Esophagus muscularis mucosa (tissue), 4 donors: ENCODE data around the gene STARD8. TPM values are rescaled to one million over a fixed set of nuclear protein-coding genes. Genes with fewer than 3 reads are reported as not detected.

Source experiments
- DNase-seq: peaks from one replicate; pipeline ENCODE4 v3.0.0-alpha.2; 2017; ENCODE audit errors: extremely low spot score
- H3K27ac ChIP-seq, 4 donors: fragments of 200-600 bp; sonication (generic); replicated peaks in 1 of 4; 1 replicate in 3 of 4; 2 replicates in 1 of 4; pipeline ENCODE4 v1.5.1; 2016 to 2019; ENCODE audit warnings: mild to moderate bottlenecking in 1 of 4
- H3K27me3 ChIP-seq, 4 donors: fragments of 200-600 bp; sonication (generic); one replicate each; pipeline versions ENCODE4 v1.5.1 to v1.6.0; 2016 to 2019
- H3K36me3 ChIP-seq, 4 donors: fragments of 200-600 bp; sonication (generic); one replicate each; pipeline ENCODE4 v1.5.1; 2016 to 2019
- H3K4me1 ChIP-seq, 4 donors: fragments of 200-600 bp; sonication (generic); one replicate each; pipeline ENCODE4 v1.5.1; 2016 to 2019
- H3K4me3 ChIP-seq, 4 donors: fragments of 200-600 bp; sonication (generic); 1 replicate in 2 of 4; 2 replicates in 2 of 4; pipeline ENCODE4 v1.5.1; 2016 to 2019; ENCODE audit warnings: mild to moderate bottlenecking in 4 of 4, moderate library complexity in 1 of 4
- H3K9me3 ChIP-seq, 4 donors: fragments of 200-600 bp; sonication (generic); 1 replicate in 3 of 4; 2 replicates in 1 of 4; pipeline ENCODE4 v1.5.1; 2016 to 2019
- EP300 ChIP-seq: sonication (generic); formaldehyde crosslinking; IDR thresholded peaks from one replicate; pipeline ENCODE4 v1.6.1; 2017; ENCODE audit warnings: antibody characterized with exemption
- POLR2A ChIP-seq: fragments of 450-650 bp; IDR thresholded peaks from one replicate; pipeline ENCODE4 v1.6.1; 2017; ENCODE audit warnings: antibody characterized with exemption, moderate library complexity, mild to moderate bottlenecking, low read depth
- POLR2AphosphoS5 ChIP-seq, 2 donors: sonication (generic); formaldehyde crosslinking; IDR thresholded peaks; one replicate each; pipeline ENCODE4 v1.6.1; 2017; ENCODE audit warnings: antibody characterized with exemption in 2 of 2
- whole genome bisulfite sequencing: methylation state at CpG from one replicate; pipeline ENCODE4 v1.1.5; 2018; 5-methylcytosine and 5-hydroxymethylcytosine counted together
- intact Hi-C: fragments of 100-400 bp; cut with DNase I; formaldehyde crosslinking; loops from one replicate; pipeline ENCODE4 v1.15.1; 2023
- total RNA-seq, 4 donors: library from RNA; depleted of rRNA; stranded (reverse); fragments of >200 nt; gene quantifications; one replicate each; pipeline versions ENCODE4 v1.1.0 to v1.2.1, GENCODE V29; 2016
- TF ChIP-seq, protein P1 (sequence below), 3 experiments: fragments of 200-600 bp in 2 of 3; fragments of 450-650 bp in 1 of 3; sonication (generic) in 2 of 3; IDR thresholded peaks; one replicate each; pipeline ENCODE4 v1.5.1; 2017 to 2019; ENCODE audit warnings: antibody characterized with exemption in 3 of 3, mild to moderate bottlenecking in 2 of 3, moderate library complexity in 1 of 3

Gene STARD8
- total RNA-seq, 4 donors from 2014 or later = 11.2 to 20.4 (median 11.4) TPM

DNA sequence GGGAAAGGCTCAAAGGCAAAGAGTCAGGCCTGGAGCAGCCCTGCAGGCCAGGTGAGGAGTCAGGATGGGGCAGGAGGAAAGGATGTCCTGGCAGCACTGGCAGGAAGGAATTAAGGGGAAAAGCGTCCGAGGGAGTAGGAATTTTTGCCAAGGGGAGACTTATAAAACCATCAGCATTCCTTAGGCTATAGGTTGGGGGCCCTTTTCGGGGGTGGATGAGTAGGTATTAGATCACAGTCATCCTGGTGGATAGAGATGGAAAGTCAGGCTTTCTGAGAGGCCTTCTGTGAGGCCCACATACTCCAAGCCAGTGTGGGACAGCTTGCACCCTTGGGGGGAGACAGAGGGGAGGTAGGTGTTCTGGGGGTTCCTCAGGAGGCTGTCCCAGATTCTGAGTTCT, 12.3 kb downstream of the STARD8 start:
- Histone ChIP-seq H3K4me3 (no peak overlapping the region), H3K27ac (no peak overlapping the region), H3K9me3 (no peaks in the 10 kb centered on the region), H3K27me3 (no peaks in the 10 kb centered on the region), H3K4me1 (no peaks in the 10 kb centered on the region), H3K36me3 (no peaks in the 10 kb centered on the region)
- TF ChIP-seq, protein P1, sequence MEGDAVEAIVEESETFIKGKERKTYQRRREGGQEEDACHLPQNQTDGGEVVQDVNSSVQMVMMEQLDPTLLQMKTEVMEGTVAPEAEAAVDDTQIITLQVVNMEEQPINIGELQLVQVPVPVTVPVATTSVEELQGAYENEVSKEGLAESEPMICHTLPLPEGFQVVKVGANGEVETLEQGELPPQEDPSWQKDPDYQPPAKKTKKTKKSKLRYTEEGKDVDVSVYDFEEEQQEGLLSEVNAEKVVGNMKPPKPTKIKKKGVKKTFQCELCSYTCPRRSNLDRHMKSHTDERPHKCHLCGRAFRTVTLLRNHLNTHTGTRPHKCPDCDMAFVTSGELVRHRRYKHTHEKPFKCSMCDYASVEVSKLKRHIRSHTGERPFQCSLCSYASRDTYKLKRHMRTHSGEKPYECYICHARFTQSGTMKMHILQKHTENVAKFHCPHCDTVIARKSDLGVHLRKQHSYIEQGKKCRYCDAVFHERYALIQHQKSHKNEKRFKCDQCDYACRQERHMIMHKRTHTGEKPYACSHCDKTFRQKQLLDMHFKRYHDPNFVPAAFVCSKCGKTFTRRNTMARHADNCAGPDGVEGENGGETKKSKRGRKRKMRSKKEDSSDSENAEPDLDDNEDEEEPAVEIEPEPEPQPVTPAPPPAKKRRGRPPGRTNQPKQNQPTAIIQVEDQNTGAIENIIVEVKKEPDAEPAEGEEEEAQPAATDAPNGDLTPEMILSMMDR (IDR thresholded peaks at IDR 0.05) = no peak
- TF ChIP-seq POLR2A (no peak), EP300 (no peak), POLR2AphosphoS5 (IDR thresholded peaks at IDR 0.05) (no peak)
- no peak for DNase-seq
- intact Hi-C loops = no loop called here
- 73% methylated on average over 3 of the region's 3 CpGs for WGBS

DNA sequence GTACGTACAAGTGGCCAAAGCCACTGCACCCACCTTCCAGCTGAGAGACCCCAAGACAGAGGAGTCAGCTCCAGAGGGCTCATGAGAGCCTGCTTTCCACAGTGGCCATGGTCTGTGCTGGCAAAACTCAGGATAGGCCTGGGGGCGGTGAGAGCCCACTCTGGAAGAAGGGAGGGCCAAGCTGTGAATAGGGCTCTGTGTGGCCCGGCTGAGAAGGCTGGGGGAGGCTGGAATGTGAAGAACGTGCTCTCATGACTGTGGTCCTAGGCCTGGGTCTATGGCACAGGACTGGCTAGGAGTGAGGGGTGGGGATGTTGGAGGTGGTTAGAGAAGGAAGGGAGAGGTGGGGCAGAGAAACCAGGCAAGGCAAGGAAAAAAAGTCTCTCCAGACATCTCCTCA, 13.3 kb downstream of the STARD8 start:
- H3K27ac ChIP-seq = no peak overlapping the region
- H3K27me3 ChIP-seq = no peaks in the 10 kb centered on the region
- H3K4me3 ChIP-seq = no peak overlapping the region
- no peaks in the 10 kb centered on the region for H3K36me3 ChIP-seq
- no peak for DNase-seq
- no peak for TF ChIP-seq POLR2AphosphoS5 (IDR thresholded peaks at IDR 0.05)
- no peak for TF ChIP-seq POLR2A
- TF ChIP-seq, protein P1 (IDR thresholded peaks at IDR 0.05) = no peak
- no peak for TF ChIP-seq EP300
- no peaks in the 10 kb centered on the region for H3K4me1 ChIP-seq
- intact Hi-C loops = no loop called here
- H3K9me3 ChIP-seq = no peaks in the 10 kb centered on the region
- 73% methylated on average over 4 of the region's 4 CpGs for WGBS

DNA sequence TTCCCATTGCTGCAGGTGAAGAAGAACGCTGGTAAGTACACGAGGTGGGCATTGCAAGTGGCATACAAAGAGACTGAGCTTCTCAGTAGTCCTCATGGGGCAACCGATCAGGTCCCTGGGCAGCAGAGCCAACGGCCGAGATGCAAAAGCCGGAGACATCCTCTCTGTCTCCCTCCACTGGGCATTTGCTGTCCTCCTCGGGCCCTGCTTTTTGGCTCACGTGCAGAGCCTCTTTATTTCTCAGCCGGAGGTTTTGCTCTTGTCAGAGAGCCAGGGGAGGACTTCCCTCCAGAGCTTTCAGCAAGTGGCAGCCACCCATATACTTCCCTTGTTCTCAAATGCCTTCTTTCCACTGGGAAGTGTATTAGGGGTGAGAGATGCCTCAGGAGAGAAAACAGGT, 18.0 kb downstream of the STARD8 start:
- H3K4me3 ChIP-seq = no peak overlapping the region
- peaks cover 0 to 7% (median 2%) of the 10 kb centered on the region in 4 donors for H3K4me1 ChIP-seq
- H3K27me3 ChIP-seq = no peaks in the 10 kb centered on the region
- H3K27ac ChIP-seq = no peak overlapping the region
- H3K9me3 ChIP-seq = no peaks in the 10 kb centered on the region
- no peak for DNase-seq
- intact Hi-C loops = no loop called here
- WGBS = 60% methylated on average over 9 of the region's 9 CpGs
- no peaks in the 10 kb centered on the region for H3K36me3 ChIP-seq
- no peak for TF ChIP-seq EP300
- TF ChIP-seq, protein P1 (IDR thresholded peaks at IDR 0.05) = peak in 1 of 3 experiments; percentile 29

DNA sequence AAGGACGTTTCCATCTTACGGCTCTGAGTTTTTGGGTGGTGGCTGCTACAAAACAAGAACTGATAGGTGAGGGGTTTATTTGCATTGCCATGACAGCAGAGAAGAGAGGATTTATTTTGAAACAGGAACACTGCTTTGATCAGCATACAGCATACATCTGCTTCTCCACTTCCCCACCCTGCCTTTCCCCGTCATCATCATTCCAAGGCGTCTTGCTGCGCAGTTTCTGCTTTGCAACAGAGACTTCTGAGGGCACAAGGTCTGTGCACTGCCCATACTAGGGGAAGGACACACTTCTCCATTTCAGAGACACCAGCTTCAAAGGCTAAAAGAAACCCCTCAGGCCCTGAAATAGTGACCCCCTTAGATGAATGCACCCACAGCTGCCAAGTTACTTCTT, 19.1 kb downstream of the STARD8 start:
- Histone ChIP-seq H3K4me3 (no peak overlapping the region), H3K27me3 (no peaks in the 10 kb centered on the region), H3K27ac (no peak overlapping the region), H3K36me3 (no peaks in the 10 kb centered on the region), H3K9me3 (no peaks in the 10 kb centered on the region), H3K4me1 (peaks cover 0 to 13% (median 6%) of the 10 kb centered on the region in 4 donors)
- no peak for DNase-seq
- WGBS = 75% methylated on average over 5 of the region's 5 CpGs
- TF ChIP-seq POLR2AphosphoS5 (IDR thresholded peaks at IDR 0.05) = peak in 1 of 2 donors; percentile 35
- TF ChIP-seq POLR2A = no peak
- TF ChIP-seq, protein P1 (IDR thresholded peaks at IDR 0.05) = no peak
- TF ChIP-seq EP300 = no peak
- intact Hi-C loops = no loop called here

DNA sequence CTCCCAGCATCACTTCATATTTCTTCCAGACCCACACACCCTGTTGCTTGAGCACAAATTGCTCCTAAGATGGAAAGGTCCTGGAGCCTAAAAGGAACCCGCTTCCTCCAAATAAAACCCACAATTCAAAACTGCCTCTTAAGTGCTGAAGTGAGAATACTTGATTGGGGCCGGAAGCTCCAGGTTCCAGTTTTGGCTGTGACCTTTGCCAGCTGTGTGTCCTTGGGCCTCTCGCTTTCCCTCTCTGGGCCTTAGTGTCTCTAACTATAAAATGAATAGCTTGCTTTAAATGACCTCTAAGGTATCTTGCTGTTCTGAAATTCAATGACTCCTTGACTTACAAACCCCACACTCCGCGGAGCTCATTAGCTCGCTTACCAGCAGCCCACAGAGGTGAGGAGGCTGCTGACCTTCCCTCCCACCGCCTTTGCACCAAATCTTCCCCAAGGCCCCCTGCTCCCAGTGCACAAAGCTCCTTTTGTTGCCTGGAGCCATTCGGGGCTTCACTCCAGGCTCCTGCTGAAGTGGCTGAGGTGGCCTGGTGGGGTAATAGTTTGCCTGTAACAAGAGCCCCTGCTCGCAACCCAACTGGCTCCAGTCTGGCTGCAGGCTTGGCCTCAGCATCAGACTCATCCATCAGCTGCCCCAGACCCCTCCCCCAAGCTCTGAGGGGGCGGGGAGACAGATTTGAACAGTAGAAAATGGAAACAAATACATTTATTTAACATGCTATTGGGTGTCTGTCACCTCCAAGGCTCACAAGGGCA, 21.8 kb downstream of the STARD8 start:
- H3K36me3 ChIP-seq = no peaks in the 10 kb centered on the region
- no peak overlapping the region for H3K27ac ChIP-seq
- intact Hi-C loops = no loop called here
- H3K27me3 ChIP-seq = no peaks in the 10 kb centered on the region
- H3K4me3 ChIP-seq = no peak overlapping the region
- no peaks in the 10 kb centered on the region for H3K9me3 ChIP-seq
- H3K4me1 ChIP-seq = peaks cover 0 to 28% (median 9%) of the 10 kb centered on the region in 4 donors
- DNase-seq = no peak
- TF ChIP-seq POLR2A (no peak), EP300 (no peak), POLR2AphosphoS5 (IDR thresholded peaks at IDR 0.05) (no peak)
- 64% methylated on average over 9 of the region's 10 CpGs for WGBS
